NCI-H460 (cell line): ENCODE measurements around the gene CYS1. TPM values are rescaled to one million over a fixed set of nuclear protein-coding genes. Genes with fewer than 3 reads are reported as not detected.
"Not testable (repeated sequence)": the region's sequence is repeated elsewhere in the genome, so short reads cannot be mapped to it uniquely, and the experiment has no call there.

Source experiments
- DNase-seq: peaks from one replicate; pipeline ENCODE4 v3.0.0-alpha.2; 2016; ENCODE audit warnings: low read depth; ENCODE audit errors: extremely low read depth
- total RNA-seq: library from RNA; depleted of rRNA; stranded (reverse); fragments of >200 nt; shearing (Covaris generic); gene quantifications from 2 replicates; pipeline ENCODE4 v1.2.3, GENCODE V29; 2014

The CYS1 gene
- total RNA-seq, 1 experiment from 2014 or later, result 0.22 TPM

GRCh38 chr2:10033251-10034006 is 46.8 kb downstream of the CYS1 start:
- no peak for DNase-seq

- no peak for DNase-seq
Observed at GRCh38 chr2:10032746-10033105, 47.5 kb downstream of the CYS1 start.

- no peak for DNase-seq
Observed at GRCh38 chr2:10031886-10032745, 48.1 kb downstream of the CYS1 start.

GRCh38 chr2:10030798-10031197 is 49.4 kb downstream of the CYS1 start:
- not testable (repeated sequence) for DNase-seq

GRCh38 chr2:10030311-10030736 is 49.9 kb downstream of the CYS1 start:
- DNase-seq, result no peak

- DNase-seq, result no peak
Observed at GRCh38 chr2:10029875-10030223, 50.4 kb downstream of the CYS1 start.

GRCh38 chr2:10028988-10029874 is 51.0 kb downstream of the CYS1 start:
- DNase-seq, result no peak

GRCh38 chr2:10028407-10028987 is 51.7 kb downstream of the CYS1 start:
- no peak for DNase-seq

- no peak for DNase-seq
Observed at GRCh38 chr2:10027660-10028330, 52.4 kb downstream of the CYS1 start.

GRCh38 chr2:10026940-10027569 is 53.2 kb downstream of the CYS1 start:
- no peak for DNase-seq

GRCh38 chr2:10022966-10023662 is 57.1 kb downstream of the CYS1 start:
- DNase-seq, result no peak

GRCh38 chr2:10022445-10022844 is 57.8 kb downstream of the CYS1 start:
- DNase-seq, result no peak

GRCh38 chr2:10022041-10022421 is 58.2 kb downstream of the CYS1 start:
- no peak for DNase-seq

GRCh38 chr2:10019602-10020400 is 60.4 kb downstream of the CYS1 start:
- no peak for DNase-seq

- no peak for DNase-seq
Observed at GRCh38 chr2:10019174-10019573, 61.0 kb downstream of the CYS1 start.

- DNase-seq, result no peak
Observed at GRCh38 chr2:10017313-10017941, 62.8 kb downstream of the CYS1 start.

GRCh38 chr2:10016802-10017258 is 63.4 kb downstream of the CYS1 start:
- DNase-seq, result no peak
